ENCODE measurements around the gene KCNT2. TPM values are rescaled to one million over a fixed set of nuclear protein-coding genes. Genes with fewer than 3 reads are reported as not detected.

Gene KCNT2
- total RNA-seq, 1 experiment from 2014 or later: 9.1 TPM

- peaks cover 0 to 5% (median 2%) of the 10 kb centered on the region in 3 experiments; a peak in 1 of 7 replicates for H3K36me3 Mint-ChIP-seq (ENCODE audit: insufficient read depth in 1 of 3, low read depth in 3 of 3)
Measured at GRCh38 chr1:196450143-196451095, 157.8 kb downstream of the KCNT2 start.

More at GRCh38 chr1:196450143-196451095, 157.8 kb downstream of the KCNT2 start:
- DNase-seq: no peak
- H2BK12ac ChIP-seq (ENCODE audit: insufficient read length, low read depth, low read length): no peak overlapping the region
- Mint-ChIP-seq H3K9me3 (no peaks in the 10 kb centered on the region), H3K4me3 (peak overlapping the region; percentile 2 to 3; a peak in 3 of 5 replicates), H3K27ac (peak overlapping the region; percentile 54 to 97 (median 68)), H3K27me3 (ENCODE audit: low read depth) (no peaks in the 10 kb centered on the region), H3K4me1 (peaks cover 42 to 56% of the 10 kb centered on the region in 2 experiments)
- H3K79me1 ChIP-seq (ENCODE audit: insufficient read depth, low read depth, low read length, poor library complexity, severe bottlenecking): no peaks in the 10 kb centered on the region
- H3K9me3 ChIP-seq (ENCODE audit: control insufficient read depth, low read depth, low read length): no peaks in the 10 kb centered on the region
- no peak overlapping the region for H3K27ac ChIP-seq (ENCODE audit: insufficient read length, low read depth, low read length)
- H3K9ac ChIP-seq (ENCODE audit: extremely low read depth, insufficient read length, low read length): no peak overlapping the region
- WGBS (ENCODE audit: extremely low coverage, insufficient read length, low lambda C conversion rate): no CpG with 5 or more reads among the region's 4 CpGs
- H4K5ac ChIP-seq (ENCODE audit: insufficient read length, low read depth, low read length): no peak overlapping the region
- H3K79me2 ChIP-seq (ENCODE audit: insufficient read depth, low read length): no peaks in the 10 kb centered on the region
- no peak overlapping the region for H3T11ph ChIP-seq (ENCODE audit: low read length)
- no peak overlapping the region for H3K23ac ChIP-seq (ENCODE audit: insufficient read length, low read depth, low read length)
- no peaks in the 10 kb centered on the region for H3K23me2 ChIP-seq (ENCODE audit: insufficient read length, low read depth, low read length, poor library complexity, severe bottlenecking)
- TF ChIP-seq, protein P1, sequence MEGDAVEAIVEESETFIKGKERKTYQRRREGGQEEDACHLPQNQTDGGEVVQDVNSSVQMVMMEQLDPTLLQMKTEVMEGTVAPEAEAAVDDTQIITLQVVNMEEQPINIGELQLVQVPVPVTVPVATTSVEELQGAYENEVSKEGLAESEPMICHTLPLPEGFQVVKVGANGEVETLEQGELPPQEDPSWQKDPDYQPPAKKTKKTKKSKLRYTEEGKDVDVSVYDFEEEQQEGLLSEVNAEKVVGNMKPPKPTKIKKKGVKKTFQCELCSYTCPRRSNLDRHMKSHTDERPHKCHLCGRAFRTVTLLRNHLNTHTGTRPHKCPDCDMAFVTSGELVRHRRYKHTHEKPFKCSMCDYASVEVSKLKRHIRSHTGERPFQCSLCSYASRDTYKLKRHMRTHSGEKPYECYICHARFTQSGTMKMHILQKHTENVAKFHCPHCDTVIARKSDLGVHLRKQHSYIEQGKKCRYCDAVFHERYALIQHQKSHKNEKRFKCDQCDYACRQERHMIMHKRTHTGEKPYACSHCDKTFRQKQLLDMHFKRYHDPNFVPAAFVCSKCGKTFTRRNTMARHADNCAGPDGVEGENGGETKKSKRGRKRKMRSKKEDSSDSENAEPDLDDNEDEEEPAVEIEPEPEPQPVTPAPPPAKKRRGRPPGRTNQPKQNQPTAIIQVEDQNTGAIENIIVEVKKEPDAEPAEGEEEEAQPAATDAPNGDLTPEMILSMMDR (conservative IDR thresholded peaks at IDR 0.05): no peak
- H4K20me1 ChIP-seq (ENCODE audit: control insufficient read depth, insufficient read depth, insufficient read length): no peaks in the 10 kb centered on the region
- peaks cover 4% of the 10 kb centered on the region; the same call in 1 of the 2 replicates for H3K4me1 ChIP-seq (ENCODE audit: insufficient read depth, low read length)
- H3K18ac ChIP-seq (ENCODE audit: insufficient read length, low read depth, low read length): no peak overlapping the region
- no peak overlapping the region for H2AK5ac ChIP-seq (ENCODE audit: insufficient read length, low read length)
- H2BK20ac ChIP-seq (ENCODE audit: low read depth, low read length, poor library complexity, severe bottlenecking): no peak overlapping the region
- H2BK15ac ChIP-seq (ENCODE audit: low read depth, low read length): no peak overlapping the region
- H3K4ac ChIP-seq (ENCODE audit: low read depth, low read length): no peak overlapping the region
- H3K14ac ChIP-seq (ENCODE audit: insufficient read depth, low read length): no peak overlapping the region
- H3K4me2 ChIP-seq (ENCODE audit: insufficient read depth, insufficient read length, low read length): no peak overlapping the region
- no peak overlapping the region for H4K8ac ChIP-seq (replicated peaks; ENCODE audit: insufficient read length, low read depth, low read length)
- no peak overlapping the region for H2BK120ac ChIP-seq (ENCODE audit: low read depth, low read length, poor library complexity, severe bottlenecking)
- H2BK5ac ChIP-seq (ENCODE audit: insufficient read length, low read length): no peak overlapping the region
- H3K56ac ChIP-seq (ENCODE audit: insufficient read length, low read depth, low read length): no peak overlapping the region
- no peak overlapping the region for H2AFZ ChIP-seq (ENCODE audit: low read length)
- H4K91ac ChIP-seq (ENCODE audit: insufficient read length, low read depth, low read length): no peak overlapping the region
- no peaks in the 10 kb centered on the region for H3K27me3 ChIP-seq (ENCODE audit: insufficient read depth, low read length)

Data from H9 (cell line).